Hepatocyte (in vitro differentiated cells): Measurements from ENCODE around the gene SDF2L1. TPM values are rescaled to one million over a fixed set of nuclear protein-coding genes. Genes with fewer than 3 reads are reported as not detected.
"Not testable (repeated sequence)": the region's sequence is repeated elsewhere in the genome, so short reads cannot be mapped to it uniquely, and the experiment has no call there.

Experiments
- DNase-seq: peaks from one replicate; pipeline ENCODE4 v3.0.0-alpha.2; 2016; ENCODE audit warnings: low spot score
- H2AFZ ChIP-seq: fragments of 200-600 bp; sonication (generic); 2 replicates; pipeline ENCODE4 v1.6.0; 2016; ENCODE audit warnings: antibody characterized with exemption, mild to moderate bottlenecking
- H3K27ac ChIP-seq: fragments of 200-600 bp; sonication (generic); 2 replicates; pipeline ENCODE4 v1.5.1; 2016; ENCODE audit warnings: mild to moderate bottlenecking
- H3K27me3 ChIP-seq: fragments of 200-600 bp; sonication (generic); 2 replicates; pipeline ENCODE4 v1.6.1; 2016
- H3K36me3 ChIP-seq: fragments of 200-600 bp; sonication (generic); replicated peaks from 2 replicates; pipeline ENCODE4 v1.5.1; 2016; ENCODE audit warnings: low read depth; ENCODE audit not compliant: insufficient read depth
- H3K4me1 ChIP-seq: fragments of 200-600 bp; sonication (generic); 2 replicates; pipeline ENCODE4 v1.5.1; 2016; ENCODE audit warnings: mild to moderate bottlenecking, moderate library complexity; ENCODE audit not compliant: insufficient read depth
- H3K4me2 ChIP-seq: fragments of 200-600 bp; sonication (generic); 2 replicates; pipeline ENCODE4 v1.6.0; 2016
- H3K4me3 ChIP-seq: fragments of 200-600 bp; sonication (generic); 2 replicates; pipeline ENCODE4 v1.5.1; 2016; ENCODE audit warnings: mild to moderate bottlenecking
- H3K79me2 ChIP-seq: fragments of 200-600 bp; sonication (generic); 2 replicates; pipeline ENCODE4 v1.6.0; 2017; ENCODE audit warnings: mild to moderate bottlenecking
- H3K9me2 ChIP-seq: fragments of 200-600 bp; sonication (generic); replicated peaks from 2 replicates; pipeline ENCODE4 v1.6.0; 2017; ENCODE audit warnings: mild to moderate bottlenecking; ENCODE audit not compliant: insufficient read depth
- H3K9me3 ChIP-seq: fragments of 200-600 bp; sonication (generic); 2 replicates; pipeline ENCODE4 v1.5.1; 2016; ENCODE audit warnings: low read depth, mild to moderate bottlenecking
- H4K20me1 ChIP-seq: fragments of 200-600 bp; sonication (generic); 2 replicates; pipeline ENCODE4 v1.6.0; 2016; ENCODE audit warnings: mild to moderate bottlenecking; ENCODE audit not compliant: insufficient read depth, poor library complexity, severe bottlenecking
- CTCF ChIP-seq: fragments of 200-600 bp; sonication (generic); IDR thresholded peaks from 2 replicates; pipeline ENCODE4 v1.5.1; 2016; ENCODE audit warnings: antibody characterized with exemption, mild to moderate bottlenecking; ENCODE audit not compliant: poor library complexity
- EZH2 ChIP-seq: fragments of 200-600 bp; sonication (generic); IDR thresholded peaks from 2 replicates; pipeline ENCODE4 v1.6.1; 2016; ENCODE audit warnings: antibody characterized with exemption, mild to moderate bottlenecking, borderline replicate concordance
- EZH2phosphoT487 ChIP-seq: fragments of 200-600 bp; sonication (generic); IDR thresholded peaks from one replicate; pipeline ENCODE4 v1.6.1; 2018; ENCODE audit warnings: antibody characterized with exemption, mild to moderate bottlenecking, low read depth, moderate library complexity; ENCODE audit not compliant: unreplicated experiment, severe bottlenecking
- WGBS: methylation state at CpG from one replicate; pipeline ENCODE4 v1.1.6; 2016; ENCODE audit warnings: low lambda C conversion rate; ENCODE audit errors: missing lambda C conversion rate; 5-methylcytosine and 5-hydroxymethylcytosine counted together
- polyA plus RNA-seq: library from polyadenylated mRNA; unstranded; fragments of >200 nt; fragmentation: Nextera tagmentation; extraction: Ambion mirVana; gene quantifications from 2 replicates; pipeline ENCODE4 v1.2.1, GENCODE V29; 2016
- total RNA-seq: library from RNA; depleted of rRNA; stranded (reverse); fragments of >200 nt; gene quantifications from 2 replicates; pipeline ENCODE4 v1.2.3, GENCODE V29; 2014

Gene SDF2L1
- total and polyA plus RNA-seq, 2 experiments from 2014 or later, result 38.2 to 139 TPM

GRCh38 chr22:21635771-21636510, 6.2 kb upstream of the SDF2L1 start:
- no peaks in the 10 kb centered on the region for H3K79me2 ChIP-seq
- H2AFZ ChIP-seq, result no peak overlapping the region
- H3K9me3 ChIP-seq, result no peaks in the 10 kb centered on the region
- TF ChIP-seq EZH2, result no peak
- TF ChIP-seq EZH2phosphoT487, result no peak
- TF ChIP-seq CTCF, result no peak
- peaks cover 1% of the 10 kb centered on the region for H3K4me1 ChIP-seq
- no peak overlapping the region for H3K4me3 ChIP-seq
- WGBS, result 89% methylated on average over 15 of the region's 15 CpGs
- no peaks in the 10 kb centered on the region for H3K9me2 ChIP-seq
- no peaks in the 10 kb centered on the region for H4K20me1 ChIP-seq
- no peak for DNase-seq
- no peaks in the 10 kb centered on the region for H3K36me3 ChIP-seq
- H3K4me2 ChIP-seq, result no peak overlapping the region
- H3K27me3 ChIP-seq, result no peaks in the 10 kb centered on the region
- H3K27ac ChIP-seq, result no peak overlapping the region

- H3K27ac ChIP-seq, result no peak overlapping the region
- 92% methylated on average over 17 of the region's 17 CpGs for WGBS
- H3K4me3 ChIP-seq, result no peak overlapping the region
- H3K4me1 ChIP-seq, result peaks cover 5% of the 10 kb centered on the region
- H3K4me2 ChIP-seq, result no peak overlapping the region
- no peak for DNase-seq
- H2AFZ ChIP-seq, result no peak overlapping the region
- no peak for TF ChIP-seq CTCF
- no peak for TF ChIP-seq EZH2phosphoT487
- no peak for TF ChIP-seq EZH2
- H4K20me1 ChIP-seq, result no peaks in the 10 kb centered on the region
- H3K9me2 ChIP-seq, result no peaks in the 10 kb centered on the region
- H3K36me3 ChIP-seq, result no peaks in the 10 kb centered on the region
- no peaks in the 10 kb centered on the region for H3K79me2 ChIP-seq
- H3K27me3 ChIP-seq, result no peaks in the 10 kb centered on the region
- no peaks in the 10 kb centered on the region for H3K9me3 ChIP-seq
Measured at GRCh38 chr22:21636629-21637218, 5.4 kb upstream of the SDF2L1 start.

GRCh38 chr22:21637450-21637849, 4.7 kb upstream of the SDF2L1 start:
- not testable (repeated sequence) for H3K27ac ChIP-seq, H3K4me3 ChIP-seq, H3K36me3 ChIP-seq, H3K9me2 ChIP-seq, H3K4me2 ChIP-seq, H3K79me2 ChIP-seq, H4K20me1 ChIP-seq, H3K4me1 ChIP-seq, H2AFZ ChIP-seq, H3K9me3 ChIP-seq, H3K27me3 ChIP-seq, DNase-seq
- WGBS, result 87% methylated on average over 2 of the region's 2 CpGs

GRCh38 chr22:21639359-21639758, 2.7 kb upstream of the SDF2L1 start:
- no peak overlapping the region for H3K27ac ChIP-seq
- no peaks in the 10 kb centered on the region for H3K79me2 ChIP-seq
- H3K4me2 ChIP-seq, result no peak overlapping the region
- no peak overlapping the region for H3K4me3 ChIP-seq
- H3K36me3 ChIP-seq, result no peaks in the 10 kb centered on the region
- WGBS, result 79% methylated on average over 4 of the region's 4 CpGs
- TF ChIP-seq CTCF, result no peak
- H4K20me1 ChIP-seq, result no peaks in the 10 kb centered on the region
- no peaks in the 10 kb centered on the region for H3K9me3 ChIP-seq
- H3K27me3 ChIP-seq, result no peaks in the 10 kb centered on the region
- H3K4me1 ChIP-seq, result peaks cover 5% of the 10 kb centered on the region
- DNase-seq, result no peak
- H3K9me2 ChIP-seq, result no peaks in the 10 kb centered on the region
- no peak overlapping the region for H2AFZ ChIP-seq
